A673 (cell line): ENCODE data around the gene NT5C2. TPM values are rescaled to one million over a fixed set of nuclear protein-coding genes. Genes with fewer than 3 reads are reported as not detected.

Source experiments
- BruUV-seq: library from RNA; stranded (reverse); fragments of 400-500 nt; replicated peaks from 2 replicates; lab custom pipeline; 2021; lab: Mats Ljungman, UMichigan
- CTCF ChIA-PET: fragments of 300-600 bp; sonication (Branson Sonifier 250); formaldehyde crosslinking; loops from one replicate; lab custom pipeline; 2022; ENCODE audit warnings: antibody characterized with exemption; lab: Charles Lee
- POLR2A ChIA-PET: fragments of 300-600 bp; sonication (Branson Sonifier 250); formaldehyde crosslinking; loops from one replicate; lab custom pipeline; 2022; ENCODE audit warnings: antibody characterized with exemption; ENCODE audit not compliant: low non-redundant PET; lab: Charles Lee
- DNase-seq: peaks from one replicate; pipeline ENCODE4 v3.0.0-alpha.2; 2015; ENCODE audit warnings: low spot score
- H3K27ac ChIP-seq: fragments of 200-600 bp; sonication (generic); 2 replicates; pipeline ENCODE4 v1.5.1; 2016; ENCODE audit warnings: mixed run types, low read depth, mild to moderate bottlenecking, mixed read lengths, antibody characterized with exemption, low read length; ENCODE audit not compliant: poor library complexity, severe bottlenecking
- H3K27me3 ChIP-seq: fragments of 200-600 bp; sonication (generic); replicated peaks from 2 replicates; pipeline ENCODE4 v1.6.1; 2017; ENCODE audit warnings: mixed run types, low read depth, mild to moderate bottlenecking, mixed read lengths, antibody characterized with exemption, low read length; ENCODE audit not compliant: insufficient read depth, poor library complexity
- H3K36me3 ChIP-seq: fragments of 200-600 bp; sonication (generic); 2 replicates; pipeline ENCODE4 v1.6.1; 2016; ENCODE audit warnings: mixed run types, mild to moderate bottlenecking, mixed read lengths, antibody characterized with exemption, low read length; ENCODE audit not compliant: insufficient read depth, poor library complexity, severe bottlenecking
- H3K4me1 ChIP-seq: fragments of 200-600 bp; sonication (generic); 2 replicates; pipeline ENCODE4 v1.6.1; 2017; ENCODE audit warnings: mixed run types, mild to moderate bottlenecking, mixed read lengths, antibody characterized with exemption, low read length; ENCODE audit not compliant: insufficient read depth, poor library complexity, severe bottlenecking
- H3K4me3 ChIP-seq: fragments of 200-600 bp; sonication (generic); 2 replicates; pipeline ENCODE4 v1.5.1; 2016; ENCODE audit warnings: low read depth, mixed run types, mild to moderate bottlenecking, mixed read lengths, low read length; ENCODE audit not compliant: poor library complexity, severe bottlenecking
- H3K9me3 ChIP-seq: fragments of 200-600 bp; sonication (generic); 2 replicates; pipeline ENCODE4 v1.6.1; 2016; ENCODE audit warnings: mixed run types, low read depth, mild to moderate bottlenecking, mixed read lengths, antibody characterized with exemption, low read length; ENCODE audit not compliant: poor library complexity, severe bottlenecking
- CTCF ChIP-seq: fragments of 300-800, 200-600 bp; sonication (generic); conservative IDR thresholded peaks from 2 replicates; pipeline ENCODE4 v1.5.1; 2017; ENCODE audit warnings: low read depth, mild to moderate bottlenecking, antibody characterized with exemption, low read length, moderate library complexity, mixed read lengths
- EZH2 ChIP-seq: fragments of 200-600 bp; sonication (generic); IDR thresholded peaks from 2 replicates; pipeline ENCODE4 v1.6.1; 2017; ENCODE audit warnings: borderline replicate concordance, low read depth, mild to moderate bottlenecking, mixed read lengths, antibody characterized with exemption, low read length; ENCODE audit not compliant: poor library complexity, severe bottlenecking
- intact Hi-C: fragments of 100-400 bp; cut with micrococcal nuclease; formaldehyde crosslinking; loops from one replicate; pipeline ENCODE4 v1.10.0; 2022; ENCODE audit not compliant: unreplicated experiment
- total RNA-seq: library from RNA; stranded (reverse); gene quantifications from 2 replicates; pipeline ENCODE4 v1.2.3, GENCODE V29; 2021

Gene NT5C2
- total RNA-seq, 1 experiment from 2014 or later = 61.8 TPM

- no TSS peak for BruUV-seq
- peaks cover 31% of the 10 kb centered on the region for H3K36me3 ChIP-seq
- ChIA-PET POLR2A (no interaction called here), CTCF (no interaction called here)
- H3K27ac ChIP-seq = no peak overlapping the region
- no peak for DNase-seq
- TF ChIP-seq CTCF (no peak), EZH2 (no peak)
- no peaks in the 10 kb centered on the region for H3K4me1 ChIP-seq
- H3K27me3 ChIP-seq = no peaks in the 10 kb centered on the region
- intact Hi-C loops = loop anchor here (5.0 kb wide), 1 partner anchor 156 kb away; no protein-coding TSS in a partner anchor
- H3K9me3 ChIP-seq = no peaks in the 10 kb centered on the region
- H3K4me3 ChIP-seq = no peak overlapping the region
Measured at GRCh38 chr10:103086261-103086660, 106.8 kb downstream of the NT5C2 start.

- Histone ChIP-seq H3K27me3 (no peaks in the 10 kb centered on the region), H3K27ac (no peak overlapping the region), H3K36me3 (peaks cover 9% of the 10 kb centered on the region), H3K9me3 (no peaks in the 10 kb centered on the region), H3K4me1 (no peaks in the 10 kb centered on the region), H3K4me3 (no peak overlapping the region)
- ChIA-PET CTCF (interaction anchor here (0.9 kb wide), 1 partner anchor 160 kb away, joined by 3 read pairs; no protein-coding TSS in a partner anchor), POLR2A (no interaction called here)
- DNase-seq = no peak
- intact Hi-C loops = no loop called here
- no peak for TF ChIP-seq EZH2
- TF ChIP-seq CTCF = no peak
- no TSS peak for BruUV-seq
Measured at GRCh38 chr10:103083977-103084320, 109.1 kb downstream of the NT5C2 start.

- H3K9me3 ChIP-seq = no peaks in the 10 kb centered on the region
- ChIA-PET POLR2A (no interaction called here), CTCF (interaction anchor here (0.9 kb wide), 1 partner anchor 161 kb away, joined by 3 read pairs; no protein-coding TSS in a partner anchor)
- no peak overlapping the region for H3K27ac ChIP-seq
- no TSS peak for BruUV-seq
- peaks cover 9% of the 10 kb centered on the region for H3K36me3 ChIP-seq
- no peak for TF ChIP-seq CTCF
- TF ChIP-seq EZH2 = no peak
- no peak for DNase-seq
- H3K27me3 ChIP-seq = no peaks in the 10 kb centered on the region
- no peaks in the 10 kb centered on the region for H3K4me1 ChIP-seq
- no peak overlapping the region for H3K4me3 ChIP-seq
- intact Hi-C loops = no loop called here
Measured at GRCh38 chr10:103083266-103083976, 109.7 kb downstream of the NT5C2 start.
